Upper lobe of left lung (tissue), 6 donors: ENCODE data around the gene CHURC1. TPM values are rescaled to one million over a fixed set of nuclear protein-coding genes. Genes with fewer than 3 reads are reported as not detected.
A peak's percentile ranks its signal among the peaks of the same experiment; 100 is the strongest.

Experiments
- ATAC-seq, 2 donors: fragments of 200-7000 bp; cut with Tn5 transposase; one replicate each; pipeline ENCODE4 v1.9.1; 2022; ENCODE audit warnings: mild to moderate bottlenecking in 2 of 2, moderate library complexity in 2 of 2; ENCODE audit not compliant: low FRiP score in 2 of 2
- DNase-seq, 2 donors: peaks; one replicate each; pipeline ENCODE4 v3.0.0-alpha.2; 2019 to 2020
- H3K27ac ChIP-seq, 4 donors: fragments of 200-600 bp; sonication (generic); one replicate each; pipeline ENCODE4 v1.5.1; 2016 to 2019
- H3K27me3 ChIP-seq, 4 donors: fragments of 200-600 bp; sonication (generic); one replicate each; pipeline ENCODE4 v1.5.1; 2017 to 2019
- H3K36me3 ChIP-seq, 4 donors: fragments of 200-600 bp; sonication (generic); one replicate each; pipeline ENCODE4 v1.5.1; 2016 to 2019
- H3K4me1 ChIP-seq, 4 donors: fragments of 200-600 bp; sonication (generic); one replicate each; pipeline ENCODE4 v1.5.1; 2018 to 2019
- H3K4me3 ChIP-seq, 4 donors: fragments of 200-600 bp; sonication (generic); one replicate each; pipeline ENCODE4 v1.5.1; 2017 to 2019; ENCODE audit warnings: mild to moderate bottlenecking in 2 of 4, moderate library complexity in 1 of 4
- H3K9me3 ChIP-seq, 4 donors: fragments of 200-600 bp; sonication (generic); one replicate each; pipeline ENCODE4 v1.5.1; 2018 to 2019
- EP300 ChIP-seq, 4 donors: sonication (generic); formaldehyde crosslinking; IDR thresholded peaks; one replicate each; pipeline ENCODE4 v1.5.1; 2017; ENCODE audit warnings: antibody characterized with exemption in 4 of 4, control low read depth in 2 of 4
- POLR2A ChIP-seq, 4 donors: fragments of 450-650 bp; IDR thresholded peaks; one replicate each; pipeline ENCODE4 v1.5.1; 2016 to 2017; ENCODE audit warnings: antibody characterized with exemption in 4 of 4, mild to moderate bottlenecking in 2 of 4
- POLR2AphosphoS5 ChIP-seq, 2 donors: sonication (generic); formaldehyde crosslinking; IDR thresholded peaks; one replicate each; pipeline ENCODE4 v1.5.1; 2017; ENCODE audit warnings: antibody characterized with exemption in 2 of 2
- WGBS, 2 donors: methylation state at CpG; one replicate each; pipeline ENCODE4 v1.1.5; 2017 to 2018; 5-methylcytosine and 5-hydroxymethylcytosine counted together
- total RNA-seq, 6 donors: library from RNA; depleted of rRNA in 4 of 6; stranded (reverse); fragments of >200 nt in 4 of 6; gene quantifications; one replicate each; pipeline versions ENCODE4 v1.1.0 to v1.2.1, GENCODE V29; 2016 to 2021
- TF ChIP-seq, protein P1 (sequence below), 6 experiments: fragments of 450-650 bp in 4 of 6; fragments of 200-600 bp in 2 of 6; sonication (generic) in 2 of 6; IDR thresholded peaks; one replicate each; pipeline ENCODE4 v1.5.1; 2016 to 2019; ENCODE audit warnings: antibody characterized with exemption in 6 of 6
- donor health status: DM: no; HTN: no; CAD: no; lungs with moderate emphysema.
- donor health status: DM: no; HTN: yes; CAD: no; lungs with severe emphysema.

The CHURC1 gene
- total RNA-seq, 6 donors from 2014 or later = 18.3 to 99.6 (median 49.2) TPM

DNA sequence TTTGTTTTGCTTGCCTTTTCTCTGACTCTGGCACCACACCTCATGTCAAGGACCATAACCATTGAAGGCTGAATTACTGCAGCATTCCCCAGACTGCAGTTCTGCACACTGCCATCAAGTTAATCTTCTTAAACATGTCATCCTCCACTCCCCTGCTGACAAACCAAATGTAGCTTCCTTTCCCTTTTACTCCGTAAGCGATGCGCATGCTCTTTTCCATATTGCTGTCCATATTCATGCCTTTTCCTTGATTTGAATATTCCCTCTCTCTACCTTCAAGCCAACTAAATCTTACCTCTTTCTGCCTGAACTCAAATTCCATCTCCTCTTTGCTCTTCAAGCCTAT lies 14.7 kb downstream of the CHURC1 start:
- Histone ChIP-seq H3K27ac (no peak overlapping the region), H3K9me3 (no peaks in the 10 kb centered on the region), H3K27me3 (no peaks in the 10 kb centered on the region), H3K36me3 (peaks cover 12 to 92% (median 26%) of the 10 kb centered on the region in 4 donors), H3K4me1 (peaks cover 0 to 6% (median 0%) of the 10 kb centered on the region in 4 donors), H3K4me3 (no peak overlapping the region)
- ATAC-seq = no peak
- TF ChIP-seq POLR2AphosphoS5 (IDR thresholded peaks at IDR 0.05) = no peak
- no peak for TF ChIP-seq POLR2A (IDR thresholded peaks at IDR 0.05)
- 94 to 96% methylated on average over 3 of the region's 3 CpGs for WGBS, 2 donors
- DNase-seq = no peak

DNA sequence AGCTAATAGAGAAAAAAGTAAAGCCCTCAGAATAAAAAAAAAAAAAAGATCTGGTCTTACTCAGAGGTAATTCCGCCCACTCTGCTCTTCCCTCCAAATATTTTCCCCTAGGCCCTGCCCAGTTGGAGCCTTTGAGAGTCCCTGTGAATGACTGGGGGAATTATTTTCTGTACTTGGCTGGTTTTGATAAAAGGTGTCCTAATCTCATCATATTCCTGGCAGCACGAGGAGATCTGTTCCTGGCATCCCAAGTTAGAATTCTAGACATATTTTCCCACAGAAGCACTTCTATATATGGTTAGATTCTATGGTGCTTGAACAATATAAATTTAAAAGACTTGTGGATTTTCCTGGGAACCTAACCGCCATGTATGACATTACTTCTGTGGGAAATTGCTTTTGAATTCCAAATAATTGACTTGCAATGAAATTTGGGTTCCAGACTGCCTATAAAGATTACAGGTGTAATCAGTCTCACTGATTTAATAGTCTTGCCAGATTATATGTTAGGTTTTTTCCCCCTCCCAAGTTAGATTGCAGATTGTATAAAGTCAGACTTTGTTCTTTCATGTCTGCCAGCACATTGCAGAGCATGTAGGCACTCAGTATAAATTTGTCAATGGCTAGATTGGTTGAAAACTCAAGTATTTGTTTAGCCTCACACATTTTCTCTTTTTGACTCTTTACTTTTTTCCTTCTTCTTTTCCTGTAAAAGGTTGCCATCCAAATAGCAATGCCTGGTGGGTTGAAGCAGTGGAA lies 16.0 kb downstream of the CHURC1 start:
- Histone ChIP-seq H3K27ac (peak overlapping the region in 1 of 4 donors; percentile 4), H3K4me1 (peaks cover 0 to 6% (median under 1%) of the 10 kb centered on the region in 4 donors), H3K4me3 (no peak overlapping the region), H3K27me3 (no peaks in the 10 kb centered on the region), H3K9me3 (no peaks in the 10 kb centered on the region), H3K36me3 (peaks cover 12 to 88% (median 20%) of the 10 kb centered on the region in 4 donors)
- DNase-seq (no peak), ATAC-seq (no peak)
- 83 to 89% methylated on average over 3 of the region's 3 CpGs for WGBS, 2 donors
- TF ChIP-seq, protein P1, sequence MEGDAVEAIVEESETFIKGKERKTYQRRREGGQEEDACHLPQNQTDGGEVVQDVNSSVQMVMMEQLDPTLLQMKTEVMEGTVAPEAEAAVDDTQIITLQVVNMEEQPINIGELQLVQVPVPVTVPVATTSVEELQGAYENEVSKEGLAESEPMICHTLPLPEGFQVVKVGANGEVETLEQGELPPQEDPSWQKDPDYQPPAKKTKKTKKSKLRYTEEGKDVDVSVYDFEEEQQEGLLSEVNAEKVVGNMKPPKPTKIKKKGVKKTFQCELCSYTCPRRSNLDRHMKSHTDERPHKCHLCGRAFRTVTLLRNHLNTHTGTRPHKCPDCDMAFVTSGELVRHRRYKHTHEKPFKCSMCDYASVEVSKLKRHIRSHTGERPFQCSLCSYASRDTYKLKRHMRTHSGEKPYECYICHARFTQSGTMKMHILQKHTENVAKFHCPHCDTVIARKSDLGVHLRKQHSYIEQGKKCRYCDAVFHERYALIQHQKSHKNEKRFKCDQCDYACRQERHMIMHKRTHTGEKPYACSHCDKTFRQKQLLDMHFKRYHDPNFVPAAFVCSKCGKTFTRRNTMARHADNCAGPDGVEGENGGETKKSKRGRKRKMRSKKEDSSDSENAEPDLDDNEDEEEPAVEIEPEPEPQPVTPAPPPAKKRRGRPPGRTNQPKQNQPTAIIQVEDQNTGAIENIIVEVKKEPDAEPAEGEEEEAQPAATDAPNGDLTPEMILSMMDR (IDR thresholded peaks at IDR 0.05) = no peak
- TF ChIP-seq EP300 (IDR thresholded peaks at IDR 0.05) (no peak), POLR2AphosphoS5 (IDR thresholded peaks at IDR 0.05) (no peak), POLR2A (IDR thresholded peaks at IDR 0.05) (no peak)

DNA sequence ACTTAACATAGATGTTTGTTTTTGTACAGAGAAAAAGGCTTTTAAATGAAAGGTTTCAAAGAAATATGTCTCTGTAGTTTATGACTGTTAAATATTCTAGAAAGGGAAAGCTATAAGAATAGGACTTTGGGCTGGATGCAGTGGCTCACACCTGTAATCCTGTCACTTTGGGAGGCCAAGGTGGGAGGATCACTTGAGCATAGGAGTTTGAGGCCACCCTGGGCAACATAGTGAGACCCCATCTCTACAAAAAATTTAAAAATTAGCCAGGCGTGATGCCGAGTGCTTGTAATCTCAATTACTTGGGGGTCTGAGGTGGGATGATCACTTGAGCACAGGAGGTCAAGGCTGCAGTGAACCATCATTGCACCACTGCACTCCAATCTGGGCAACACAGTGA lies 16.9 kb downstream of the CHURC1 start:
- WGBS, 2 donors = 83 to 96% methylated on average over 2 of the region's 2 CpGs

DNA sequence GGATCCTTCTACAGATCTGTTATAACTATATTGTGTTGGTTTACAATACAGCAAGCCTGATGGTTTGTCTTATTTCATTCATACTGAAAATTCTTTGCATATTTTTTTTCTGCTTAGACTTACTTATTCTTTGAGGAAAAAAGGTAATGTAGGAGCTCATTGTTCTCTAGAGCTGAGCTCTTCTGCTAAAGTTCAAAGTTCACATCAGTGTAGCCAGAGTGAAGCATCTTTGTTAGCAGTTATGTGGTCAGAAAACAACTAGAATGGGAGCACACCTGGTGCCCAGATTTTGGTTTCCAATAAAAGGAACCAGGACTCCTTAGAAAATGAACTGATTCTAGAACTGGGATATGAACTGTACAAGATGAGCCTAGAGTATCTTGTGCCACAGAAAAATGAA lies 18.0 kb downstream of the CHURC1 start:
- Histone ChIP-seq H3K4me3 (no peak overlapping the region), H3K27ac (no peak overlapping the region), H3K4me1 (peaks cover 0 to 6% (median 3%) of the 10 kb centered on the region in 4 donors), H3K9me3 (no peaks in the 10 kb centered on the region), H3K36me3 (peaks cover 12 to 75% (median 17%) of the 10 kb centered on the region in 4 donors), H3K27me3 (no peaks in the 10 kb centered on the region)
- TF ChIP-seq EP300 (IDR thresholded peaks at IDR 0.05) = no peak
- DNase-seq = no peak
- ATAC-seq = no peak

More for the DNA sequence above, 16.9 kb downstream of the CHURC1 start:
- H3K27me3 ChIP-seq = no peaks in the 10 kb centered on the region
- DNase-seq = no peak
- no peak for TF ChIP-seq POLR2A (IDR thresholded peaks at IDR 0.05)
- TF ChIP-seq, protein P1 (IDR thresholded peaks at IDR 0.05) = no peak
- no peak for TF ChIP-seq POLR2AphosphoS5 (IDR thresholded peaks at IDR 0.05)
- no peak for TF ChIP-seq EP300 (IDR thresholded peaks at IDR 0.05)
- H3K36me3 ChIP-seq = peaks cover 12 to 83% (median 19%) of the 10 kb centered on the region in 4 donors
- H3K4me3 ChIP-seq = no peak overlapping the region
- peak overlapping the region in 1 of 4 donors; percentile 4 for H3K27ac ChIP-seq
- peaks cover 0 to 6% (median 2%) of the 10 kb centered on the region in 4 donors for H3K4me1 ChIP-seq
- no peaks in the 10 kb centered on the region for H3K9me3 ChIP-seq
- ATAC-seq = no peak

DNA sequence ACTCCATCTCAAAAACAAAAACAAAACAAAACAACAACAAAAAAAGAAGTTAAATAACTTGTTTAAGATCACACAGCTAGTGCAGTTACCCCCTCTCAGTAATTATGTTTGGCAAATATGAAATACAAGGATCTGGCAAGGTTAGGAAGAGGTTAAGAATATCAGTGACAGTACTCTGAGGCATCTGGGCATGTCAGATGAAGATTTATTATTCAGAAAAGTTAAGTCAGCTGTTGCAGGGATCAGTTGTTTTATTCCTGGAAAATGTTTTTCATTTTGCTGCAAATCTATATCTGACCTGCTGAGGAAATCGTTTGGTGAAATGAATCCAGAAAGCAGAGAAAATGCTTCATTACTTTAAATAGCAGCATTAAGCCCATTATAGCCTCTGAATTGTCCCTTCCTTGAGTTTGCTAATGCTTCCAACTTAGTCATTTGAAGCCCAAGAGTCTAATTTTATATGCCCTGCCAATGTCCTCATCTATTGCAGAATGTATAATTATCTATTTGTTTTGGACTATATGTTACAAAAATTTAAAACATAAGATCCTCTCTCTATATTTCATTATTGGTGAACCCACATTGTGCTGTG lies 20.2 kb downstream of the CHURC1 start:
- 67 to 86% methylated on average over 1 of the region's 1 CpG for WGBS, 2 donors
- ATAC-seq (no peak), DNase-seq (no peak)
- H3K9me3 ChIP-seq = no peaks in the 10 kb centered on the region
- H3K4me1 ChIP-seq = peaks cover 0 to 5% (median 3%) of the 10 kb centered on the region in 4 donors
- H3K4me3 ChIP-seq = no peak overlapping the region
- peaks cover 11 to 58% (median 15%) of the 10 kb centered on the region in 4 donors for H3K36me3 ChIP-seq
- H3K27ac ChIP-seq = no peak overlapping the region
- H3K27me3 ChIP-seq = no peaks in the 10 kb centered on the region
- no peak for TF ChIP-seq POLR2A (IDR thresholded peaks at IDR 0.05)
- TF ChIP-seq EP300 (IDR thresholded peaks at IDR 0.05) = no peak
- no peak for TF ChIP-seq POLR2AphosphoS5 (IDR thresholded peaks at IDR 0.05)
- TF ChIP-seq, protein P1 (IDR thresholded peaks at IDR 0.05) = no peak
